Fibroblast of gingiva (primary cell): ENCODE data around the gene LRRC8E.
"Not testable (repeated sequence)": the region's sequence is repeated elsewhere in the genome, so short reads cannot be mapped to it uniquely, and the experiment has no call there.

ENCODE experiments used
- DNase-seq: peaks from one replicate; pipeline ENCODE4 v3.0.0-alpha.2; 2011; ENCODE audit warnings: low read depth

LRRC8E gene

GRCh38 chr19:7908742-7909461 lies 20.6 kb downstream of the LRRC8E start:
- no peak for DNase-seq

DNA sequence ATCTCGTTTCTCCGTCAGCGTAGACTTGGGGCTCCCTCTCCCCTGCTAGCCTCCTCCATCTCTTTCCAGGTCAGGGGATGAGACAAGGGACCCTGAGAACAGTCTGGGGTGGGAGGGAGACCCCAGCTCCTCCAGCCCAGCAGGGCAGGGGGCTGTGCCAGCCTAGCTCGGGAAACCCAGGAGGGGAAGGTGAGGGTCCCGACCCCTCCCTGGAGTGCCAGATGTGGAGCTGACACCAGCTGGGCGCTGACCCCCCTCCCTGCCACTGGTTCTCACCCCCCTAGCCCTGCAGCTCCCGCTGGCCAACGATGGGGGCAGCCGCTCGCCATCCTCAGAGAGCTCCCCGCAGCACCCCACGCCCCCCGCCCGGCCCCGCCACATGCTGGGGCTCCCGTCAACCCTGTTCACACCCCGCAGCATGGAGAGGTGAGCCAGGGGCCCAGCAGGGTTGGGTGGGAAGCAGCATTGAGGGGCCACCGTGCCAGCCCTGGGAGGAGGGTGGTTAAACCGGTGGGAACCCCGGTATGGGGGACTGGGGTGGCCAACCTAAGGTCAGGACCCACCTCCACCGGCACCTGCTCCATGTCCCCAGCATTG lies 21.3 kb downstream of the LRRC8E start:
- DNase-seq, result no peak

DNA sequence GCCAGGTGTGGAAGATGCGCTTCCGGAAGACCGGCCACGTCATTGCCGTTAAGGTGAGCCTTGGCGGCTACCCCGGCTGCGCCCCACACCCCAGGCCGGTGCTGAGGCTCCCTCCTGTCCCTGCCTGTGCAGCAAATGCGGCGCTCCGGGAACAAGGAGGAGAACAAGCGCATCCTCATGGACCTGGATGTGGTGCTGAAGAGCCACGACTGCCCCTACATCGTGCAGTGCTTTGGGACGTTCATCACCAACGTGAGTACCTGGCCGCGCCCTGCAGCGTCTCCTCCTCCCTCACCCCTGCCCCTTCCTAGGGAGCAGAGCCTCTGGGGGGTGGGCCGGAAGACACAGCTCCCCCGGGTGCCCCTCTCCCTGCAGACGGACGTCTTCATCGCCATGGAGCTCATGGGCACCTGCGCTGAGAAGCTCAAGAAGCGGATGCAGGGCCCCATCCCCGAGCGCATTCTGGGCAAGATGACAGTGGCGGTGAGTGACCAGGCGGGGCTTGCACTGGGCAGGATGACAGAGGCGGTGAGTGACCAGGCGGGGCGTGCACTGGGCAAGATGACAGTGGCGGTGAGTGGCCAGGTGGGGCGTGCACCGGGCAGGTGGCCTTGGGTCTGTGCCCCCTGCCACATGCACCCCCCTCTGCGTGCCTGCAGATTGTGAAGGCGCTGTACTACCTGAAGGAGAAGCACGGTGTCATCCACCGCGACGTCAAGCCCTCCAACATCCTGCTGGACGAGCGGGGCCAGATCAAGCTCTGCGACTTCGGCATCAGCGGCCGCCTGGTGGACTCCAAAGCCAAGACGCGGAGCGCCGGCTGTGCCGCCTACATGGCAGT lies 22.2 kb downstream of the LRRC8E start:
- no peak for DNase-seq

DNA sequence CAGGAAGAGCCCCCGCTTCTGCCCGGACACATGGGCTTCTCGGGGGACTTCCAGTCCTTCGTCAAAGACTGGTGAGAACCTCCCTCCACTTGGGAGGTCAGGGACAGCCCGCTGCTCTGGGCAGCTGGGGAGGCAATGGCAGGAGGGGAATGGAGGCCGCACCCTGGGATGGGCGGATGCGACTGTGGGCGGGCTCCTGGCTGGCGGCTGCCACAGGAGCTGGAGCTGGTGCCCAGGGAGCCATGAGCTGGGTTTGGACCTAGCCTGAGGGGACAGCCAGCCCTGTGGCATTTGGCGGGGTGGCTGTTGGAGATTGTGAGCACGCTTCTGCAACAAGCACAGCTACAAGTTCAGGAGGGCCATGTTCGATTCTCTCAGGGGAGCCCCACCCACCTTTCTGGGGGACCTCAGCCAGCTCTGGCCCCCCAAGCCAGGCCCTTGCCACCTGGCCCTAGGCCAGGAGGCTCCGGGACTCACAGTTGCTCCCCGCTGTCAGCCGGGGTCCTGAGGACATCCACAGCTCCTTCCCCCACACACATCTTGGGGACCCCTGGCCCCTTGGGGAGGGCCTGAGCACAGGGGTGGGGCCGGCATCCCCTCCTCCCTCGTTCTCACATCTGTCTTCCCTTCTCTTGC lies 23.3 kb downstream of the LRRC8E start:
- DNase-seq, result no peak

DNA sequence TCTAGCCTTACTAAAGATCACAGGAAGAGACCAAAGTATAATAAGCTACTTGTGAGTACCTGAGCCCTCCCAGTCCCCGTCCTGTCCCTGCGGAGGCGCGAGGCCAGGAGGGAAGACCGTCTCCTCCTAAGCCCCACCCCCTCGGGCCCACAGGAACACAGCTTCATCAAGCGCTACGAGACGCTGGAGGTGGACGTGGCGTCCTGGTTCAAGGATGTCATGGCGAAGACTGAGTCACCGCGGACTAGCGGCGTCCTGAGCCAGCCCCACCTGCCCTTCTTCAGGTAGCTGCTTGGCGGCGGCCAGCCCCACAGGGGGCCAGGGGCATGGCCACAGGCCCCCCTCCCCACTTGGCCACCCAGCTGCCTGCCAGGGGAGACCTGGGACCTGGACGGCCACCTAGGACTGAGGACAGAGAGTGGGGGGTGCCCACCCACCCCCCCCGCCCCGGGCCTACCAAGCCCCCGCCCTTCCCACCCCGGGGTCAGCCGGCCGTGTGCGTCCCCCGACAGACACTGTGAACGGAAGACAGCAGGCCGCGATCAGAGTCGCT lies 23.9 kb downstream of the LRRC8E start:
- no peak for DNase-seq

GRCh38 chr19:7912697-7913564 lies 24.6 kb downstream of the LRRC8E start:
- no peak for DNase-seq

- DNase-seq, result no peak
Measured at GRCh38 chr19:7913652-7914051, 25.3 kb downstream of the LRRC8E start.

DNA sequence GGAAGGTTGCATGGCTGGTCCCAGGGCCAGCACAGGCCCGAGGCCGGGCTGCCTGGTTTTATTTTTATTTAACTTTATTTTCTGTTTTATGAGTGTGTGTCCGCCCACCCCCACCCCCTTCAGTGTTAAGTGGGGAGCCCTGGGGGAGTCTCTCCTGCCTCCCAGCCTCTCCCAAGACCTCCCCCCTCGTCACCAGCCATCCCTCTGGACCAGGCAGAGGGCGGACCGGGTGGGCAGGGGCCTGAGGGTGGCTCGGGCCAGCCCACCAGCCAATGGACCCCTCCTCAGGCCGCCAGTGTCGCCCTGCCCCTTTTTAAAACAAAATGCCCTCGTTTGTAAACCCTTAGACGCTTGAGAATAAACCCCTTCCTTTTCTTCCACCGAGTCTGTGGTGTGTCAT lies 25.8 kb downstream of the LRRC8E start:
- no peak for DNase-seq

DNA sequence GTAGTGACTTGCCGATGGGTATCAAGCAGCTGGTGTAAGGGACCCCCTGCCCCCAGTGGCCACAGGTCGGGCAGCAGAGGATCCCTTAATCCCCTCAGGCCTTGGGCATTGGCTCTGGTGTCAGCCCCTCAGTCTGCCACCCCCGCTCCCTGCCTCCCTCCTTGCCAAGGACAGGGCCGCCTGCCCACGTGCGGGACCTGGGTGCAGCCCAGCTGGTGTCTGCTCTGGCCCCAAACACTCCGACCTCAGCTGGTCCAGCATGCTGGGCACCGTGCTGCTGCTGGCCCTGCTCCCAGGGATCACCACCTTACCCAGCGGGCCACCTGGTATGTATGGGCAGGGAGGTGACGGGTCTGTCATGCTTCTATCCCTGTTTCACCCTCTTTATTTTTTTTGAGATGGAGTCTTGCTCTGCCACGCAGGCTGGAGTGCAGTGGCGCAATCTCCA lies 26.3 kb downstream of the LRRC8E start, which contains the start of gene TGFBR3L:
TSS of gene TGFBR3L (plus strand) at position 233 of the 448 bp plus-strand sequence.
- no peak for DNase-seq

GRCh38 chr19:7915250-7916102 lies 27.2 kb downstream of the LRRC8E start:
- DNase-seq, result no peak

DNA sequence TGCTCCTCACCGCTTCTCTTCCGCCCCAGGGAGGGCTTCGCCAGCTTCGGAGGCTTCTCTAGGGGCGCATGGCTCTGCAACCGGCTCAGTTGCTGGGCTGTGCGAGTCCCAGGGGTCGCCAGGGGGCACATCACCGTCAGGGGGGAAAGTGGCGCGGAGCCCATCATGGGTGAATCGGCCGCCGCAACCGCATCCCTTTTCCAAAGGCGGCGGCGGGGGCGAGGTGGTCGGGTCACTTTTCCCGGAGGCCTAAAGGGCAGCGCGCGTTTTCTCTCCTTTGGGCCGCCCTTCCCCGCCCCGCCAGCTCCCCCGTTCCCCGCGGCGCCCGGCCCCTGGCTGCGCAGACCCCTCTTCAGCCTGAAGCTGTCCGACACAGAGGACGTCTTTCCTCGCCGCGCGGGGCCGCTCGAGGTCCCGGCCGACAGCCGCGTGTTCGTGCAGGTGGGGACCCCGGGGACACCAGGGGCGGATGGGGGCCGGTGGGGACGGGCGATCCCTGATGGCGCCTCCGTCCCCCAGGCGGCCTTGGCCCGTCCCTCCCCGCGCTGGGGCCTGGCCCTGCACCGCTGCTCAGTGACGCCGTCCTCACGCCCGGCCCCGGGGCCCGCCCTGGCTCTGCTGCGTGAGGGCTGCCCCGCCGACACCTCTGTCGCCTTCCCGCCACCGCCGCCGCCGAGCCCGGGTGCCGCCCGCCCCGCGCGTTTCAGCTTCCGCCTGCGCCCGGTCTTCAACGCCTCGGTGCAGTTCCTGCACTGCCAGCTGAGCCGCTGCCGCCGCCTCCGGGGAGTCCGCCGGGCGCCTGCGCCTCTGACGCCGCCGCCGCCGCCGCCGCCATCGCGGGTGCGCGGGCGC lies 28.0 kb downstream of the LRRC8E start:
- DNase-seq, result no peak

DNA sequence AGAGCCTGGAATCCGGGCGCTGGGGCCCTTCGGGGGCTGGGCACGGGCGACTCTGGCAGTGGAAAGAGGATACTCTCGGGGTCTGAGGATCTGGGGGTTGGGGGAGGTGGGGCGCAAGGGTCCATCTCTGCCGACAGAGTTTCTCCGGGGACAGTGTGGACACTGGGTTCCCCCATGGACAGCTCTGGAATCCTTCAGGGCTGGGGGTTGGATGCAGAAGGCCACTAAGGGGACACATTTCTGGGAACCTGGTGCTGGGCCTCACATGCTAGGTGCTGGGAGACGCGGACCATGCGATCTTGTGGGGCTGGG lies 28.6 kb downstream of the LRRC8E start:
- DNase-seq, result no peak

DNA sequence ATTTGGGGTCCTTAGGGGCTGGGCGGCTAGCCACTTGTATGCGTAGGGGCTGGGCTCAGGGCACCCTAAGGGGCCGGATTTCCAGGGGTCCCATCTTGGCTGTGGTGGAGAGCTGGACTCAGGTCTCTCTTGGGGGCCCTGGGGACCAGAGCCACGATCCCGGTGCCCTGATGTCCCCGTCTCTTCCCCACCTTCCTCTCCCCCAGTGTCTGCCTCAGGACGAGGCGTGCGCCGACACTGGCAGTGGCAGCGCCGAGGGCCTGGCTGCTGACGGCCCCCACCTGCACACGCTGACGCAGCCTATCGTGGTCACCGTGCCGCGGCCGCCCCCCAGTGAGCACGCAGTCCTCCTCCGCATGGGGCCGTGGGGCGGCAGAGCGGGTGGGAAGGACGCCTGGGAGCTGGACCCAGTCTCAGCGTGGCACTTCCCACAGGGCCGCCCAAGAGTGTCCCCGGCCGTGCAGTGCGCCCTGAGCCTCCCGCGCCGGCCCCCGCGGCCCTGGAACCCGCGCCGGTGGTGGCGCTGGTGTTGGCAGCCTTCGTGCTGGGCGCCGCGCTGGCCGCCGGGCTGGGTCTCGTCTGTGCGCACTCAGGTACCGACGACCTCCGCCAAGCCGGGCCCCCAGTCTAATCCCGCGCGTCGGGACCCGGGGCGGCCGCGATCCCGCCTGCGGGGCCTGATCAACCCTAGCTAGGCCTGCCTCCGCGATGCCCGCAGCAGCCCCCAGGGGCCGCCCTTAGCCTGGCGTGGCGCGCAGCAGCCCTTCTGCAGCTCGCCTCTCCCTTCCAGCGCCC lies 29.2 kb downstream of the LRRC8E start:
- peak; percentile 63 for DNase-seq

DNA sequence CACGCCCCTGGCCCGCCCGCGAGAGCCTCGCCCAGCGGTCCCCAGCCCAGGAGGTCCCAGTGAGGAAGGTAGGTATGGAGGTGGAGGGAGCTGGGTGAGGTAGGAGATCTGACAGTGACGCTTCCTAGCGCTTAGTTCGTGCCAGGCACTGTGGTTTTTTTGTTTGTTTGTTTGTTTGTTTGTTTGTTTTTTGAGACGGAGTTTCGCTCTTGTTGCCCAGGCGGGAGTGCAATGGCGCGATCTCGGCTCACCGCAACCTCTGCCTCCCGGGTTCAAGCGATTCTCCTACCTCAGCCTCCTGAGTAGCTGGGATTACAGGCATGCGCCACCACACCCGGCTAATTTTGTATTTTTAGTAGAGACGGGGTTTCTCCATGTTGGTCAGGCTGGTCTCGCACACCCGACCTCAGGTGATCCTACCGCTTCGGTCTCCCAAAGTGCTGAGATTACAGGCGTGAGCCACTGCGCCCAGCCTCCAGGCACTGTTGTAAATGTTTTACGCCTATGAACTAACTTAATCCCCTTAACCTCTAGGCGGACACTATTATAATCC lies 29.8 kb downstream of the LRRC8E start:
- not testable (repeated sequence) for DNase-seq

DNA sequence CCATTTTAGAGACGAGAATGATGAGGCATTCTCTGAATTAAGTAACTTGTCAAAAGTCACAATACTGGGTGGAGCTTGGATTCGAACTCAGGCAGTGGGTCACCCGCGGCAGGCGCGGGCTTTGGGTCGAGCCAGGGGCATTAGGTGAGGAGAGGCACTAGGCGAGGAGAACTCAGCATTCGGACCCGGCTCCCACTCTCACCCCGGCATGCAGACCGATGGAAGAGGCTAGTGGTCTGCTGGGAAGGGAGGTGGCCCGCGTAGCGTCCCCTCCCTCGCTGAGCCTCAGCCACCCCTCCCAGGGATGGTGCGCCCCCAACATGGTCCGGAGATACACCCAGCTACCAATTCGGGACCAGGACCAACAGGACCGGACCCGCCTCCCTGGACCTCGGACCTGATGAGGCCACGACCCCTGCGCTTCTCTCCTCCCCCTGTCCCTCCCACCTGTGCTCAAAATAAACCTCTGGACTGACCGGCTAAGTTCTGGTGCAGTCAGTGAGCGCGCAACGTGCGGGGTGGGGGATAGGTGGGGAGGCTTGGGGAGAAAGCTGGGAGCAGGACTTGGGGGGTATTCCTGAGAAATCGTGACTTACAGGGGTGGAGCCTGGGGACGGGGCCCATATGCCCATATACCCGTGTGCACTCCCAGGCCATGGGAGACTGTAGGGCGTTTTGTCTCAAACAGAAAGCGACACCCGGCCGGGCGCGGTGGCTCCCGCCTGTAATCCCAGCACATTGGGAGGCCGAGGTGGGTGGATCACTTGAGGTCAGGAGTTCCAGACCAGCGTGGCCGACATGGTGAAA lies 30.5 kb downstream of the LRRC8E start:
- no peak for DNase-seq

- peak; percentile 96 for DNase-seq
Measured at GRCh38 chr19:7919610-7920518, 31.6 kb downstream of the LRRC8E start, which contains the start of gene SNAPC2. Gene SNAPC2 (plus strand): TSS chr19:7920338. CDS start chr19:7920367, 29 bp downstream.
